Prostate gland (tissue), 2 donors: Measurements from ENCODE around the gene SEMA3G.

Experiments
- CTCF ChIP-seq, 4 experiments: fragments of 200-600 bp in 2 of 4; fragments of 450-650 bp in 2 of 4; sonication (generic) in 2 of 4; IDR thresholded peaks; 1 replicate in 3 of 4; 2 replicates in 1 of 4; pipeline ENCODE4 v1.5.1; 2016 to 2019; ENCODE audit warnings: antibody characterized with exemption in 4 of 4, mild to moderate bottlenecking in 2 of 4, moderate library complexity in 2 of 4
- POLR2A ChIP-seq: fragments of 450-650 bp; IDR thresholded peaks from one replicate; pipeline ENCODE4 v1.6.1; 2016; ENCODE audit warnings: antibody characterized with exemption, mild to moderate bottlenecking
- POLR2AphosphoS5 ChIP-seq: sonication (generic); formaldehyde crosslinking; IDR thresholded peaks from one replicate; pipeline ENCODE4 v1.6.1; 2017; ENCODE audit warnings: antibody characterized with exemption

DNA sequence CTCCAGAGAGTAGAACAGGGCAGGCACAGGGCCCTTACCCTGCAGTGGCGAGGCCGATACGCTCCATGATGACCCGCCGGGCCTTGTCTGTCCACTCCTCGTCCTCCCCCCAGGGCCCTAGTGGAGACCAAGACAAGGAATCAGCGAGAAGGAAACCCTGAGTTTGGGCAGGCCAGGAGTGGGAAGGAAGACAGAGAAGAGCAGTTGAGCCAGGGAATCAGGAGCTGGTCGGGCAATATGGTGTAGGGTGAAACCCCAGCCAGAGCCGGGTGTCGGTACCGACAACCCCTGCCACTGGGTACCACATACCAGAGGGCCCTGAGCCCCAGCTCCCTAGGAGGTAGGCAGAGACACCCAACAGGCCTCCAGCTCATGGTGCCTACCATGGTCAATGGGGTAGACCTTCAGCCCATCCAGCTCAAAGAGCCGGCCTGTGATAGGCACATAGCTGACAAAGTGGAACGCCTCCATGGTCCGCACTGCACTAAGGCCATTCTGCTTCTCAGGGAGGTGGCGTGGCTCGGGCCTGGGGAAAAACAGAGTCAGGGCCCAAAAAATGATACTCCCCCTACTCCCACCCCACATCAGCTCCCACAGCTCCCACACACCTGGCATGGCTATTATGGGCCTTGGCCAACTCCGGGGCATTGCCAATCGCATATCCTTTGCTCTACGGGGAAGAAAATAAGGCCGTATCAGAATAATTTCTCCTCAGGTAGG lies 38.0 kb downstream of the SEMA3G start:
- no peak for TF ChIP-seq CTCF (IDR thresholded peaks at IDR 0.05)
- no peak for TF ChIP-seq POLR2A
- no peak for TF ChIP-seq POLR2AphosphoS5
